Muscle layer of duodenum (tissue), 2 donors: Measurements from ENCODE around the gene PLCH1.
A peak's percentile ranks its signal among the peaks of the same experiment; 100 is the strongest.

Source experiments
- H3K27ac ChIP-seq: one replicate; pipeline ENCODE4 v1.7.0; 2013; ENCODE audit warnings: mild to moderate bottlenecking, low read length
- H3K27me3 ChIP-seq: one replicate; pipeline ENCODE4 v1.7.0; 2013; ENCODE audit warnings: low read depth, mild to moderate bottlenecking, control low read depth, low read length
- H3K36me3 ChIP-seq, 2 donors: one replicate each; pipeline ENCODE4 v1.7.0; 2013; ENCODE audit warnings: low read length in 2 of 2, control low read depth in 1 of 2, mild to moderate bottlenecking in 1 of 2; ENCODE audit not compliant: insufficient read depth in 2 of 2, control insufficient read depth in 1 of 2
- H3K4me1 ChIP-seq, 2 donors: one replicate each; pipeline ENCODE4 v1.7.0; 2013; ENCODE audit warnings: low read length in 2 of 2, mild to moderate bottlenecking in 2 of 2, control low read depth in 1 of 2, moderate library complexity in 1 of 2; ENCODE audit not compliant: insufficient read depth in 2 of 2, control insufficient read depth in 1 of 2
- H3K4me3 ChIP-seq, 2 donors: one replicate each; pipeline ENCODE4 v1.7.0; 2013; ENCODE audit warnings: low read length in 2 of 2, low read depth in 1 of 2, mild to moderate bottlenecking in 1 of 2
- H3K9me3 ChIP-seq, 2 donors: one replicate each; pipeline ENCODE4 v1.7.0; 2013; ENCODE audit warnings: low read length in 2 of 2, control low read depth in 1 of 2, mild to moderate bottlenecking in 1 of 2; ENCODE audit not compliant: control insufficient read depth in 1 of 2
- donor health status: healthy.

Gene PLCH1

DNA sequence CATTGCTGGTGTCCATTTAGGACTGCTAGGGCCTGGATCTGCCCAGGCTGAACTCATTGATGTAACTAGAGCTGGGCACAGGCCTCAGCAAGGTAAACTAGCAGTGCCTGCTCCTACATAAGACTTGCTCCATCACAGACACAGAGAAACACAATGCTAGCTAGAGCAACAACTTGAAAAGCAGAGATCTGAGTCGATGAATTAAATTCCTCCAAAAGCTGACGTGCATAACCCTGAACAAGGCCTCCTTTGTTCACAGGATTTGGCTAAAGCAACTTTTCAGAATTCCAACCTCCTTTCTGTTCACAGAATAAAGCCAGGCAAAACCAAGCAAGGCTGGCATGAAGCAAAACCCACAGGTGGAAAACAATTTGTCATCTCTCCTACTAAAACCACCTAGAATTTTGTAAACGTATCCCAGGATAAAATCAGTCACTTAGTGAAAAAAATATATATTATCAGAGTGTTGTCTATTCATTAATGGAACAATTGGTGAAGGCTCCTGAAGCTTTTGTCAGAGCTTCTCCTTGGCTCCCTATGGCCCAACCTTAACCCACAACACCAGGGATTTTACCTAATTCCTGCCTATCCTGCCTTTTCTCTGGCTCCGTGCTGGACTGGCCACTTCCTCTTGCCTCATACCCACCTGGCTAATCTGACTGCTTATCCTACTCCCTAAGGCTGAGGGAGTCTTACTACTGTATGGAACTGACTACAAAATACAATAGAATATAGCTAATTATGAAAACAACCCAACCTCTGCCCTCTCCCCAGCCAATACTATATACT lies 39.9 kb downstream of the PLCH1 start:
- H3K4me3 ChIP-seq, result no peak overlapping the region
- H3K27me3 ChIP-seq, result no peaks in the 10 kb centered on the region
- H3K9me3 ChIP-seq, result no peaks in the 10 kb centered on the region
- H3K36me3 ChIP-seq, result peaks cover 0 to 4% of the 10 kb centered on the region in 2 donors
- no peak overlapping the region for H3K27ac ChIP-seq
- no peaks in the 10 kb centered on the region for H3K4me1 ChIP-seq

DNA sequence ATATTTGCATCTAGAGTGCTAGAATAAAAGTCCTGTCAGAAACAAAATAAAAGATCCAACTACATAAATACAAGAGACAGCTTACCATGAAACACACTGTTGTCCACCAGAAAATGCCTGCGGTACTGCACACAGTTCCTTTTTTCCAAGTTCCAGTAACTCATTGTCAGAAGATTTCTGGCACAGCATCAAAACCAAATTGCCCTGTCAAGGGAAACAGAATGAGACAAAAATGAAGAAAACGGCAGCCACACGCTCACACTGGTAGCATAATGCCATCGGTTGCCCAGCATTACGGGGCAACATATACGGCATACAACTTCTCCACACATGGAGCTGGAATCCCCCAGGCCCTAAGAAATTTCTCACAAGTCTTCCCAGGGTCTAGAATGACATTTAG lies 40.8 kb downstream of the PLCH1 start:
- H3K4me1 ChIP-seq, result no peaks in the 10 kb centered on the region
- no peak overlapping the region for H3K4me3 ChIP-seq
- no peaks in the 10 kb centered on the region for H3K9me3 ChIP-seq
- H3K27ac ChIP-seq, result no peak overlapping the region
- H3K36me3 ChIP-seq, result peaks cover 0 to 4% of the 10 kb centered on the region in 2 donors
- no peaks in the 10 kb centered on the region for H3K27me3 ChIP-seq

DNA sequence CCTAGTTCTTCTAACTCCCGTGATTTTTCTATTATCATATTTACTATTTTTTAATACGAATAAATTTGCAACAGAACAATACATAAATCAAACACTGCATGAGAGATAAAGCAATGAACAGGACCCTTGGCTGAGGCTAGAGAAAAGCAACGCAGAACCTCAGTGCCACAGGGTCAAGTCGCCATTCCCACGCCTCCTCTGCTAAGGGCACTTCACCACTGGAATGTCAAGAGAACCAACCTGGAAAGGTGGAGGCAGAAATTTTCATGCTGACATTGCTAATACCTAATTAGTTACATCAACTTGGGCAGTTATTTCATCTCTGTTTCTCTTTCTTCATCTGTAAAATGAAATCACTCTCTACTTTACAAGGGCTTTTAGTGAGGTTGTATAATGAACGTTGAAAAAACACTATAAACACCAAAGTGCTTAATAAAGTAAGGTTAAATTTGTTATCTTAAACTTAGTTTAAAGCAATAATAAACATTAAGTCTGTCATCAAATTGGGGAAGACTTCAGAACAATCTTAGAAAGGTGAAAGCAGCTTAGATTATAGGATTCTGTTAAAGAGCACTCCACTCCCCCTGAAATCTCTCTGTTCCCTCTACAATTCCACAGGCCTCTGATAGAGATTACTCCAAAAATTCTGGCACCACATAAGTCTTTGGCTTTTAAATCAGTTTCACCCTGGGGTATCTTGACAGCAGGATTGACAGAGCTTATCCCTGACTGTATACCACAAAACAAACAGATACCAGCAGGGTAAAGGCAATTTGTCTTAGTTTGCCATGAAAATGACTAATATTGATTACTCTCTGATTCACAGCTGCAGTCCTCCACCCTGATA lies 41.9 kb downstream of the PLCH1 start:
- Histone ChIP-seq H3K4me1 (no peaks in the 10 kb centered on the region), H3K4me3 (no peak overlapping the region), H3K9me3 (no peaks in the 10 kb centered on the region), H3K27ac (no peak overlapping the region), H3K36me3 (peaks cover 0 to 4% of the 10 kb centered on the region in 2 donors), H3K27me3 (no peaks in the 10 kb centered on the region)

DNA sequence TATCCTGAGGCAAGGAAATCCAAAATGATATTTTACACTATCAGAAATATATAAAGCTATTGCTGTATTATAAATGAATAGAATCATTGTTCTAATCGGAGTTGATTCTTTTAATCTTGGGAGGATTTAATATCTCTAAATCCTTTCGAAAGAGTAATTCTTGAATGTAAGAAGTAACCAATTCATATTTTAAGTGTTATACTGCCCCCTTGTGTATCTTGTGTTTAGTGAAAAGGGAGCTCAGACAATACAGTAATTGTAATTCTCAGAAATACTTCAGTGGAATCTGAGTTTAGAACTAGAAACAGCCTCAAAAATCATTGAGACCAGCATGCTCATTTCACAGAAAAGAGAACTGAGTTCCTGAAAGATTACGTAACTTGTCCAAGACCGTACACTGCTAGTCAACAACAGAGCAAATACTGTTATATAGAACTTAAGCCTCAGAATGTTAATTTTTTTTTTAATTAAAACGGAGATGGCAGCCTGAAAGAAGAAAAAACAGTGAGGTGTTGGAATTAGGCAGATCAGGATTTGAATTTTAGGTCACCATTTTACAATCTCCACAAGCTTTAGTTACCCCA lies 42.9 kb downstream of the PLCH1 start:
- Histone ChIP-seq H3K4me1 (no peaks in the 10 kb centered on the region), H3K36me3 (peaks cover 0 to 4% of the 10 kb centered on the region in 2 donors), H3K9me3 (no peaks in the 10 kb centered on the region), H3K27ac (no peak overlapping the region), H3K4me3 (no peak overlapping the region), H3K27me3 (no peaks in the 10 kb centered on the region)

DNA sequence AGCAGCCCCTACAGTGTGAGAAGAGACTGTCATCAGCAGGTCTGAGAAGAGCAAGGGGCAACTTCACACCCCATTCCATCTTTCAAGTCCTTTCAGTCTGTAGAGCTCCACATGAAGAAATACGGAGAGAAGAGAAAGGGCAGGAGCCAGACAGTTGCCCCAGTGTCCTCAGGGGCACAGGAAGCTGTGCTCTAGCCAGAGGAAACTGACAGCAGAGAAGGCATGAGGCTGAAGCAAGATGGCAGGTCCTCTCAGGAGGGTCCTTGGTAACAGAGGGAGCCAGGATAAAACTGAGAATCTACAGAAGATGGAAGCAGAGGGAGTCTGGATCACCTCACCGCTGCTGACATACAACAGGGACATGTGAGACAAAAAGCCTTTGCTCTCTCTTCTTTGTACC lies 47.3 kb downstream of the PLCH1 start:
- Histone ChIP-seq H3K27ac (no peak overlapping the region), H3K36me3 (no peaks in the 10 kb centered on the region), H3K9me3 (no peaks in the 10 kb centered on the region), H3K4me1 (no peaks in the 10 kb centered on the region), H3K4me3 (no peak overlapping the region), H3K27me3 (no peaks in the 10 kb centered on the region)

DNA sequence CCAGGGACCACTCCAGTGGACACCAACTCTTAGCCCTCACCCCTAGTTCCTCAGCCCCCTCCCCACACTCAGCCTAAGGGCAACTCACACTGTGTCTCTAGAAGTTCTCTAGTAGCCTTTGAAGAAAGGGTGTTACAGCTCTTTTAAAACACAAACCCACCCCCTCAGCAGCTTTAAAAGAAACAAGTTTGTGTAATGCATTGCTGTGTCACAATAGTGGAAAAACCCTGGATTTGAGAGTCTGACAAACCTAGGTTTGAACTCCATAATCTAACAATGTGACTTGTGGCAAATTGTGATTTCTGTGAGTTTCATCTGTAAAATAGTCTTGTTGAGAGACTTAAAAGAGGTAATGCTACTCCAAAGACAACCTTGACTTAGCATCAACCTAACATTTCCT lies 54.0 kb downstream of the PLCH1 start:
- no peaks in the 10 kb centered on the region for H3K4me1 ChIP-seq
- no peaks in the 10 kb centered on the region for H3K27me3 ChIP-seq
- no peaks in the 10 kb centered on the region for H3K36me3 ChIP-seq
- no peaks in the 10 kb centered on the region for H3K9me3 ChIP-seq
- H3K27ac ChIP-seq, result no peak overlapping the region
- H3K4me3 ChIP-seq, result no peak overlapping the region

DNA sequence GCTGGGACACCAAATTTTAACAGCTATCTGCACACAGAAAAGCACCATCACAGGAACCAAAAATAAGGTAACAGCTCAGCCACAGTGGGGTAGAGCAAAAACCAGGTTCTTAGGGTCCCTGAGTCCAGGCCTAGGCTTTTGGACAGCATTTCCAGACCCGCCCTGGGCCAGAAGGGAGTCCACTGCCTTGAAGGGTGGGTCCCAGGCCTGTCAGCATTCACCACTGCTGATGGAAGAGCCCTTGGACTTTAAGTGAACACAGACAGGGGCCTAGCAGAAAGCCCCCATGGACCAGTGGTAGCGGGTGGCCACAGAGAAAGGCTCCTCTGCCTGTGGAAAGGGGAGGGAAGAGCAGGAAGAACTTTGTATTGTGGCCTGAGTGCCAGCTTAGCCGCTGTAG lies 56.4 kb downstream of the PLCH1 start:
- no peak overlapping the region for H3K27ac ChIP-seq
- no peaks in the 10 kb centered on the region for H3K27me3 ChIP-seq
- no peaks in the 10 kb centered on the region for H3K4me1 ChIP-seq
- no peak overlapping the region for H3K4me3 ChIP-seq
- no peaks in the 10 kb centered on the region for H3K9me3 ChIP-seq
- no peaks in the 10 kb centered on the region for H3K36me3 ChIP-seq

DNA sequence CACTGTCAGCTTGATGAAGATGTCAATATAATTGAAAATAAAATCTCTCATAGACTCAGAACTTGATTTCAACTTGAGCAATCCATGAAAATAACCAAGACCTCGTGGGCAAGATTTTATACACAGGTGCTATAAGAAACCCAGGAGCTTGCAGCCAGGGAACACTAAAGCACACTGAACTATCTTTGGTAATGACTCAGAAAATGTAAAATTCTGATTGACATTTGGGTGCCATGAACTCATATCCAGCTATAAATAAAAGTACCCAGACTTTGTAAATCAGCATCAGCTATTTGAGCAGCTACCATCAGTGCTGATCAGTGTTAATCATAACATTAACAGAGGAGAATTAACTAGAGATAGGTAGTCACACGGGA lies 61.5 kb downstream of the PLCH1 start:
- no peaks in the 10 kb centered on the region for H3K9me3 ChIP-seq
- no peak overlapping the region for H3K27ac ChIP-seq
- no peaks in the 10 kb centered on the region for H3K27me3 ChIP-seq
- no peaks in the 10 kb centered on the region for H3K36me3 ChIP-seq
- H3K4me1 ChIP-seq, result no peaks in the 10 kb centered on the region
- H3K4me3 ChIP-seq, result no peak overlapping the region

DNA sequence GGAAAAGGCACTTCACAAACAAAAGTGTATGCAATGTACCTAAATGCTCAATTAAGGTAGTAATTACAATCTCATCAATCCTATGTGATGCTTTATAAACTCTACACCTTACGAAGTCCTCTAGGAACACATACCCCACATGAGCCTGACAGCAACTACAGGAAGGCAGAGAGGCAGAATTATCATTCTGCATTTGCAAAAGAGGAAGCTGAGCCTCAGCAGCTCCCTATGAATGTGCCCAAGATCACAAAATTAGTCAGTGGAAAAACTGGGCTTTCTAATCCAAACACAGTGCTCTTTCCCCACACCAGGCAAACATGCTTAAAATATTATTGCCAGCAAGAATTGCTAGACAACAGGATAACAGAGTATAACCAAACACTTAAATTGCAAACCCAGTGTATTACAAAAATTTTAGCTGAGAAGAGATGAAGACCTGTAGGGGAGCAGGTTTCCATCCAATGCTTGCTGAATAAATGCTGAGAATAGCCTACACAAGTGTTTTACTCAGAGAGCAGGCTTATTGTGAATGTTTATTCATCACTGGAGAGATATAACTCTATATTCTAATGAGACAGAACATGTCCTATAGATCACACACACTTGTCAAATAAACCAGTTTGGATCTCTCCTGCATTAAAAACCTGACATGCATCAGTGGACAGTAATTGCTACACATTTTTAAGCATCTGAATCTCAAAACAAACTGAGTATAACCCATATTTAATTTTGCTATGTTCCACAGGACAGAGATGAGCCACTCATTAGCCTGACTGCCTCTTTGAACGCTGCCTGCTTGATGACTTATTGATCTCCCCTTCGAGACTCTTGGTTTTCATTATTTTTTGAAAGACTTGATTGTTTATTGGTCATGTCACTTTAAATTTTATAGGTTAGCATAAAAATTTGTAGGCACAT lies 62.2 kb downstream of the PLCH1 start:
- Histone ChIP-seq H3K27me3 (no peaks in the 10 kb centered on the region), H3K4me1 (no peaks in the 10 kb centered on the region), H3K36me3 (no peaks in the 10 kb centered on the region), H3K4me3 (no peak overlapping the region), H3K9me3 (no peaks in the 10 kb centered on the region), H3K27ac (no peak overlapping the region)

DNA sequence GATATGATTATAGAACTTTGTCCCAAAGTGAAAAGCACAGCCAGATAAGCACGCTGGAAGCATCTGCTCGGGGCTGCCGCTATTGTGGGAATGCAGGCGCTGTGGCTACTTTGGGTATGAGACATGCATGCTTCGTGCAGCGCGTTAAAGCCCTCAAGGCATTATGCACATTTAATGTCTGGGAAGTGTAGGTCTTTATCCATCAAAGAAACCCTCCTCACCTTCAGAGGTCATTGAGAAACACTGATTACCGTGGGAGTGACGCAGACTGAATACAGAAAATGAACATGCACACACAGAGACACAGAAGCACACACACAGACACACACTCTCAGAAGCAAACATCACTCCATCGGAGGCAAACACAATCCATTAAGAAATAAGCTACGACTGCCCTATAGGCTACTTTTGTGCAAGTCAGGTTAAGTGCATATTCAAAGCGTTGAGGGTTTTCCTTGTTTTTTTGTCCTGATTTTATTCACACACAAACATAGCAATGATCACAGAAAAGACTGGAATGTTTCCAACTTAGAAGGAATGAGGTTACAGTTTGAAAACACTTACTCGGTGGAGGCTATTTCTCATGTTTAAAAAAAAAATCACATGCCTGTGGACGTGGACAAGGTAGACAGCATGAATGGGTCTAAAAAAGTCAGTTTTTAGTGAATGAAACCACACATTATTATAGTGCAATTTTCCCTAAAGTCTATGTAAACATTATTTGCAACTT lies 68.5 kb downstream of the PLCH1 start:
- Histone ChIP-seq H3K4me3 (peak overlapping the region; percentile 55 to 58), H3K27ac (no peak overlapping the region), H3K4me1 (peaks cover 0 to 14% of the 10 kb centered on the region in 2 donors), H3K27me3 (no peaks in the 10 kb centered on the region), H3K36me3 (no peaks in the 10 kb centered on the region), H3K9me3 (no peaks in the 10 kb centered on the region)
